ENCODE measurements around the gene TSTD2.
"Not testable (repeated sequence)": the region's sequence is repeated elsewhere in the genome, so short reads cannot be mapped to it uniquely, and the experiment has no call there.

TSTD2 gene

DNA sequence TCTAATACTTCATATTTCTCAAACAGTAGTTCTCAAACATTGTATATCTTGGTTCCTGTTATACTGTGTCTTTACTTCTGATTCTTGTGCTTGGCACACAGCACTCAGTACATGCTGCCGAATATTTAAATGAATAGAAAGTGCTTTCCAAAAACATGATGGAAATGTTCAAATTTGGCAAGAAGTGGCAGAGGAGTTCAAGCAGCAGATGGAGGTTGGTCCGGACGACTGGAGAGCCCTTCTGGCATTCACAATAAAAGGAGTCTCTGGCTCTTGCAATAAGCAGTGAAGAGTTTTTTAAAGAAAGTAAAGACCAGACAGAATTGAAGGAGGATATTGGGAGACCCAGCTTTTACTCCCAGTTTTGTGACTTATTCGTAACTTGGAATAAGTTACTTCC is 36.3 kb downstream of the TSTD2 start:
- TF ChIP-seq, protein P1, sequence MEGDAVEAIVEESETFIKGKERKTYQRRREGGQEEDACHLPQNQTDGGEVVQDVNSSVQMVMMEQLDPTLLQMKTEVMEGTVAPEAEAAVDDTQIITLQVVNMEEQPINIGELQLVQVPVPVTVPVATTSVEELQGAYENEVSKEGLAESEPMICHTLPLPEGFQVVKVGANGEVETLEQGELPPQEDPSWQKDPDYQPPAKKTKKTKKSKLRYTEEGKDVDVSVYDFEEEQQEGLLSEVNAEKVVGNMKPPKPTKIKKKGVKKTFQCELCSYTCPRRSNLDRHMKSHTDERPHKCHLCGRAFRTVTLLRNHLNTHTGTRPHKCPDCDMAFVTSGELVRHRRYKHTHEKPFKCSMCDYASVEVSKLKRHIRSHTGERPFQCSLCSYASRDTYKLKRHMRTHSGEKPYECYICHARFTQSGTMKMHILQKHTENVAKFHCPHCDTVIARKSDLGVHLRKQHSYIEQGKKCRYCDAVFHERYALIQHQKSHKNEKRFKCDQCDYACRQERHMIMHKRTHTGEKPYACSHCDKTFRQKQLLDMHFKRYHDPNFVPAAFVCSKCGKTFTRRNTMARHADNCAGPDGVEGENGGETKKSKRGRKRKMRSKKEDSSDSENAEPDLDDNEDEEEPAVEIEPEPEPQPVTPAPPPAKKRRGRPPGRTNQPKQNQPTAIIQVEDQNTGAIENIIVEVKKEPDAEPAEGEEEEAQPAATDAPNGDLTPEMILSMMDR (IDR thresholded peaks at IDR 0.05; ENCODE audit: control insufficient read depth, insufficient read depth, low read depth, low read length, missing control alignments) = no peak
- no peak overlapping the region for H3K4me3 ChIP-seq (ENCODE audit: control insufficient read depth, low read depth, low read length)

DNA sequence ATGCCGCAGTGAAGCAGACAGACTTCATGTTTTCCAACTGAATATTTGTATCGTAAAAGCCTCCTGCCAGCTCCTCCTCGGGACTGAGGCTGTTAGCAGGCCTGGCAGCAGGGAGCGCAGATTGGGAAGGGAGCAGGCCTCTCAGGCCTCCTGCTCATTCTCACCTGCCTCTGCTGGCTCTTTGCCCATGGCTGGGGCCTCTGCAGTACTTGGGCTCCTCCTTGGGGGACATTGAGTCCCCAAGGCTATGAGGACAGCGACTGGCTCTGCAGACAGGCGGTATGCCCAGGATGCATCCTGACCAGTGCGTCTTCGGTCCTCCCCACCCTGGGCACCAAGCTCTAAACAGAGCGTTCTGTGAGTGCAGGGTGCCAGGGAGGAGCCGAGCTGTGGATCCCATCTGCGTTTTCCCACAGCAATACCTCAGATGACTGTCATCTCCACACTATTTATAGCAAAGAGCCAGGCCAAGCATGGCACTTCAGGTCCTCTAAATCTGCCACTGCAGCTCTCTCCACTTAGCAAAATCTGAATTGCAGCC is 38.7 kb downstream of the TSTD2 start:
- TF ChIP-seq, protein P1 (IDR thresholded peaks at IDR 0.05; ENCODE audit: control insufficient read depth, insufficient read depth, low read depth, low read length, missing control alignments) = no peak
- H3K4me3 ChIP-seq (ENCODE audit: control insufficient read depth, low read depth, low read length) = no peak overlapping the region
- DNase-seq (ENCODE audit: low read depth) = no peak

More for the DNA sequence above, 36.3 kb downstream of the TSTD2 start:
- no peak for DNase-seq (ENCODE audit: low read depth)

DNA sequence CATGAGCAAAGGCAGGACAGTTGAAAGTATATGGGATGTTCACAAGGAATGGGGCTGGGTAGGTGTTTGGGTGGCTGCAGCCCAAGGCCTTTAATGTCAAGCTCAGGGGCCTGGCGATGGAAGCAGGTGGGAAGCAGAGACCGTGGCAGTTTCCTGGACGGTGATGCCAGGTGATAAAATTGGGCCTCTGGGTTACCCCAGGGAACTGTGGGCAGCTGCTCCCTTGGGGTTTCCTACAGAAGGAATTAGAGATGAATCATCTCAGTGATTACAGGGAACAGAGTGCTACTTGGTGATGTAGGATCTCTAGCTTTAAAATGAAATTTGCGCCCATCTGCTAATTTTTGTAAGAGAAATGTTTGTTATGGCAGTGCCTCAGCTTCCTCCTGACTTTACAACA is 39.2 kb downstream of the TSTD2 start:
- TF ChIP-seq, protein P1 (IDR thresholded peaks at IDR 0.05; ENCODE audit: control insufficient read depth, insufficient read depth, low read depth, low read length, missing control alignments) = no peak
- no peak overlapping the region for H3K4me3 ChIP-seq (ENCODE audit: control insufficient read depth, low read depth, low read length)
- DNase-seq (ENCODE audit: low read depth) = no peak

DNA sequence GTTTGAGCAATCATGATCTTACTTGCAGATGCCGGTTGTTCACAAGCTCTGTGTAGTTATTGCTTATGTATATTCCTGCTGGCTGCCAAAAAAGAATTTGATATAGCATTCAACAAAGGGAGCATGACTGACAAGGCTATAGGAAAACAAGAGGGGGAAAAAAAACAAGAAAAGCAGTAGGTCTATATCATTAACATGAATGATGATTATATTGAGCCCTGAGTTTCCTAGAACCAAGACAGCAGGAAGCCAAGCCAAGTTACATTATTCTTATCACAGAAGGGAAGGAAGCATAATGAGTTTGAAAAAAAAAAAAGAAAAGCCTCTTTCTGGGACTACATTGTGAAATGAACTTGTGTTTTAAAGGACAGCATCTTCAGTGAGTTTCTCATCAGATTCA is 41.0 kb downstream of the TSTD2 start:
- no peak for DNase-seq (ENCODE audit: low read depth)
- TF ChIP-seq, protein P1 (IDR thresholded peaks at IDR 0.05; ENCODE audit: control insufficient read depth, insufficient read depth, low read depth, low read length, missing control alignments) = no peak

DNA sequence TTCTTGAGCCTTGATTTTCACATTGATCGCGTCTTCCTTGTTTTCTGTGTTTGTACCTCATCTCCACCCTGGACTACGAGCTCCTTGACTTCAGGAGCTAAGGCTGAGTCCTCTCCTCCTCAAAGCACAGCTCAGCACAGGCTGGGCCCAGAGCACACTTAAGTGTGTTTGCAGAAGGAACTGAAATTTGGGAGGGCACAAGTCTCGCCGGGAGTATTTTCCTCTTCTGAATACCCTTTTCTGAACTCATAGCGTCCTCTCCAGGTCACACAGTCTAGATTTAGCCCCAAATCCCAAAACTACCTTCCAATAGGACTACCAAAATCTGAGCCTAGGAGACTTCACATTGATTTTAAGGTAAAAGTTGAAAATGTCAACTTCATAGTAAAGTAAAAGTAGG is 41.6 kb downstream of the TSTD2 start:
- DNase-seq (ENCODE audit: low read depth) = no peak
- TF ChIP-seq, protein P1 (IDR thresholded peaks at IDR 0.05; ENCODE audit: control insufficient read depth, insufficient read depth, low read depth, low read length, missing control alignments) = no peak
- no peak overlapping the region for H3K4me3 ChIP-seq (ENCODE audit: control insufficient read depth, low read depth, low read length)

More for the DNA sequence above, 41.0 kb downstream of the TSTD2 start:
- no peak overlapping the region for H3K4me3 ChIP-seq (ENCODE audit: control insufficient read depth, low read depth, low read length)

DNA sequence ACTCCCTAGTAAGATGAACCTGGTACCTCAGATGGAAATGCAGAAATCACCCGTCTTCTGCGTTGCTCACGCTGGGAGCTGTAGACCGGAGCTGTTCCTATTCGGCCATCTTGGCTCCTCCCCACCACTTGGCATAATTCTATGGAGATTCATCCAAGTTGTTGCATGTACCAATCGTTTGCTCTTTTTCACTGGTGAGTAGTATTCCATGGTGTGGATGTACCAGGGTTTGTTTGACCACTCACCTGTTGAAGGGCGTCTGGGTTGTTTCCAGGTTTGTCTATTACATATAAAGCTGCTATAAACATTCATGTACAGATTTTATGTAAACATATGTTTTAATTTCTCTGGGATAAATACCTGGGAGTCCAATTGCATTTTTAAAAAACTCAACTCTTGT is 46.3 kb downstream of the TSTD2 start:
- not testable (repeated sequence) for DNase-seq (ENCODE audit: low read depth); H3K4me3 ChIP-seq (ENCODE audit: control insufficient read depth, low read depth, low read length)

DNA sequence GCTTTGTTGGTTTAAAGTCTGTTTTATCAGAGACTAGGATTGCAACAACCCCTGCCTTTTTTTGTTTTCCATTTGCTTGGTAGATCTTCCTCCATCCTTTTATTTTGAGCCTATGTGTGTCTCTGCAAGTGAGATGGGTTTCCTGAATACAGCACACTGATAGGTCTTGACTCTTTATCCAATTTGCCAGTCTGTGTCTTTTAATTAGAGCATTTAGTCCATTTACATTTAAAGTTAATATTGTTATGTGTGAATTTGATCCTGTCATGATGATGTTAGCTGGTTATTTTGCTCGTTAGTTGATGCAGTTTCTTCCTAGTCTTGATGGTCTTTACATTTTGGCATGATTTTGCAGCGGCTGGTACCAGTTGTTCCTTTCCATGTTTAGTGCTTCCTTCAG is 48.4 kb downstream of the TSTD2 start:
- H3K4me3 ChIP-seq (ENCODE audit: control insufficient read depth, low read depth, low read length); DNase-seq (ENCODE audit: low read depth): not testable (repeated sequence)

DNA sequence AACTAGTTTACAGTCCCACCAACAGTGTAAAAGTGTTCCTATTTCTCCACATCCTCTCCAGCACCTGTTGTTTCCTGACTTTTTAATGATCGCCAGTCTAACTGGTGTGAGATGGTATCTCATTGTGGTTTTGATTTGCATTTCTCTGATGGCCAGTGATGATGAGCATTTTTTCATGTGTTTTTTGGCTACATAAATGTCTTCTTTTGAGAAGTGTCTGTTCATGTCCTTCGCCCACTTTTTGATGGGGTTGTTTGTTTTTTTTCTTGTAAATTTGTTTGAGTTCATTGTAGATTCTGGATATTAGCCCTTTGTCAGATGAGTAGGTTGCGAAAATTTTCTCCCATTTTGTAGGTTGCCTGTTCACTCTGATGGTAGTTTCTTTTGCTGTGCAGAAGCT is 51.6 kb downstream of the TSTD2 start:
- DNase-seq (ENCODE audit: low read depth); H3K4me3 ChIP-seq (ENCODE audit: control insufficient read depth, low read depth, low read length): not testable (repeated sequence)
